HG03159 (cell line): ENCODE measurements around the gene MYPN.
"Not testable (repeated sequence)": the region's sequence is repeated elsewhere in the genome, so short reads cannot be mapped to it uniquely, and the experiment has no call there.

Source experiments
- ATAC-seq: cut with Tn5 transposase; IDR thresholded peaks from one replicate; pipeline ENCODE4 v1.9.1; 2021; ENCODE audit warnings: mild to moderate bottlenecking, moderate library complexity; ENCODE audit not compliant: unreplicated experiment

The MYPN gene, protein sequence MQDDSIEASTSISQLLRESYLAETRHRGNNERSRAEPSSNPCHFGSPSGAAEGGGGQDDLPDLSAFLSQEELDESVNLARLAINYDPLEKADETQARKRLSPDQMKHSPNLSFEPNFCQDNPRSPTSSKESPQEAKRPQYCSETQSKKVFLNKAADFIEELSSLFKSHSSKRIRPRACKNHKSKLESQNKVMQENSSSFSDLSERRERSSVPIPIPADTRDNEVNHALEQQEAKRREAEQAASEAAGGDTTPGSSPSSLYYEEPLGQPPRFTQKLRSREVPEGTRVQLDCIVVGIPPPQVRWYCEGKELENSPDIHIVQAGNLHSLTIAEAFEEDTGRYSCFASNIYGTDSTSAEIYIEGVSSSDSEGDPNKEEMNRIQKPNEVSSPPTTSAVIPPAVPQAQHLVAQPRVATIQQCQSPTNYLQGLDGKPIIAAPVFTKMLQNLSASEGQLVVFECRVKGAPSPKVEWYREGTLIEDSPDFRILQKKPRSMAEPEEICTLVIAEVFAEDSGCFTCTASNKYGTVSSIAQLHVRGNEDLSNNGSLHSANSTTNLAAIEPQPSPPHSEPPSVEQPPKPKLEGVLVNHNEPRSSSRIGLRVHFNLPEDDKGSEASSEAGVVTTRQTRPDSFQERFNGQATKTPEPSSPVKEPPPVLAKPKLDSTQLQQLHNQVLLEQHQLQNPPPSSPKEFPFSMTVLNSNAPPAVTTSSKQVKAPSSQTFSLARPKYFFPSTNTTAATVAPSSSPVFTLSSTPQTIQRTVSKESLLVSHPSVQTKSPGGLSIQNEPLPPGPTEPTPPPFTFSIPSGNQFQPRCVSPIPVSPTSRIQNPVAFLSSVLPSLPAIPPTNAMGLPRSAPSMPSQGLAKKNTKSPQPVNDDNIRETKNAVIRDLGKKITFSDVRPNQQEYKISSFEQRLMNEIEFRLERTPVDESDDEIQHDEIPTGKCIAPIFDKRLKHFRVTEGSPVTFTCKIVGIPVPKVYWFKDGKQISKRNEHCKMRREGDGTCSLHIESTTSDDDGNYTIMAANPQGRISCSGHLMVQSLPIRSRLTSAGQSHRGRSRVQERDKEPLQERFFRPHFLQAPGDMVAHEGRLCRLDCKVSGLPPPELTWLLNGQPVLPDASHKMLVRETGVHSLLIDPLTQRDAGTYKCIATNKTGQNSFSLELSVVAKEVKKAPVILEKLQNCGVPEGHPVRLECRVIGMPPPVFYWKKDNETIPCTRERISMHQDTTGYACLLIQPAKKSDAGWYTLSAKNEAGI (N-terminal part only)

DNA sequence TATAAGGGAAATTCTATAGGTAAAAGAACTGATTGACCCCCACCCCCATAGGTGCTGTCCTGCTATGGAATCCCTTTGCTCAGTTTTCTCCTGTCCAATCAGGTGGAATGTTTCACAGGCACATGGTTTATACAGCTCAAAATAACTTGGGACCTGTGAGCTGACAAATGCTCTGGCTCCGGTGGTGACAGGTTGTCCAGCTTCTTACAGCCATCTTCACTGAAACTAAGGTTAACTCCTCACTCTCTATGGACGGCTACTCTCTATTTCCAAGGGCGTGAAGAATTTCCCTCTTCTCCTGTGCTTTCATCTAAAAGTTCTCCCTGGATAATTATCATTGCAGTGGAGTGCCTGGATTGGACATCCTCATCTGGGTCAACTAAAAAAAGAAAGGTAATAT is at the start of gene MYPN:
Gene MYPN (plus strand): TSS at position 158 of the 400 bp plus-strand sequence. CDS start 11,951 bp downstream, outside the sequence.
- no peak for ATAC-seq

DNA sequence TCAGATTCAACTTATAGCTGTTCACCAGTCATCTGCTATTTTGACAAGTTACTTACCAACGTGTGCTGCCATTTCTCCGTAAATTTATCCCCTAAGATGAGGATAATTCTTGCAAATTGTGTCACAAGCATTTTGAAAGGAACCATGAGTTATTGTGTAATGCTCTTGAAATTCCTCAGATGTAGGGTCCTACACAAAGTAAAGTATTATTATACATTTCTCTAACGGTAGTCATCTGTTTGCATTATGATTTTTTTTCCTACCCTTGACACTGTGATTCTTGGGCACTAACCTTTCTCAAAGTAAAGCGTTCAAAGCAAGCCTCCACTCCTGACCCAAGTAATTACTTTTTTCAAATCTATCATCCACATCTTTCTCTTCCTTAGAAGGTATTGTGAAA is 42.3 kb upstream of the MYPN start:
- no peak for ATAC-seq

DNA sequence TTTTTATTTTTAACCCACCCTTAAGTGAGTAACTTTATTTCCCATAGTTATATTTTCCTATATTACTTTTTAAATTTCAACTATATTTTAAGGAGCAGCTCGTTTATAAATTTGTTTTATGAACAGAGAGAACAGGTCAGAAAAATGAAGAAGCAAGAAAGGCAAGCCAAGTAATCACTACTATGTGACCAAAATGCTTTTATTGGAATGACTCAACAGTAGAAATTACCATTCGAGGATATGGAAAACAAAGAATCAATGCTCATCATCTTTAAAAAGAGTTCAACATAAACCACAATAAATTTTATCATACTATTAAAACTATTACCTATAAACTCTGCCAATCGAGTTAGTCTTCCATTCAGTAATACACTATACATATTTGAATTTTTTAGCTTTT is 41.8 kb upstream of the MYPN start:
- ATAC-seq, result no peak

GRCh38 chr10:68073631-68074030 is 35.7 kb upstream of the MYPN start:
- no peak for ATAC-seq

DNA sequence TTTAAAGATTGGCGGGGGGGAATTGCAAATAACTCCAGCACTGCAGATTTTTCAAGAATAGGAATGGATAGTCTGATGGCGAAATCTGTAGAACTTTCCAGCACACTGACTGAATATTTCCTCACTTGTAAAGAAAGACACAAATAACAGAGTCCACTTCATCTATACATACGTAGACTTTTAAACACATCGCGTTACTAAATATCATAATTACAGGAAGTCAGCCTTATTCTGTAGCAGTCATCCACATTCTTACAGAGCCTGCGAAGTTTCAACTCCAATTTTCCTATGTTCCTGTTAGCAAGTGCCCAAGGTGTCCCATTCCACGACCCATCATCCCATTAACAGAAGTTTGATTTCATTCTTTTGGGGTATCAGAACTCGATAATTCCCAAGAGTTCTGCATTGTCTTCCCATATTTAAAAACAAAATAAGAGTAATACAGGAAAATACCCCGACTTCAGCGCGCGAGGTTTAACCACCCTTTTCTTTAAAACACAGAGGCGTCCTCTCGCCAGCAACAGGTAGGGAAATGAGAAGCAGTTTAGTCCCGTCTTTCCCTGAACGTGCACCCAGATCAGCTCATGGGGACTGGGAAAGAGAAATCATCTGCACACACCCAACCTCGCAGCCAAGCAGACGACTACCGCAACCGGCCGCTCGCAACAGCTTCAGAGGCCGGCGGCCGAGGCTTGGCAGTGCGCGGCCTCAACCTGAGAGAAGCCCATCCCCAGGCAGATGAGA is 35.1 kb upstream of the MYPN start:
- ATAC-seq, result no peak

GRCh38 chr10:68074775-68075549 is 34.3 kb upstream of the MYPN start, which contains the start of gene HERC4:
Gene HERC4, minus strand, starts transcription at chr10:68075283. Its CDS starts 2,175 bp downstream, at chr10:68073108.
- ATAC-seq, result peak; percentile 85

GRCh38 chr10:68075550-68076004 is 33.7 kb upstream of the MYPN start:
- no peak for ATAC-seq

DNA sequence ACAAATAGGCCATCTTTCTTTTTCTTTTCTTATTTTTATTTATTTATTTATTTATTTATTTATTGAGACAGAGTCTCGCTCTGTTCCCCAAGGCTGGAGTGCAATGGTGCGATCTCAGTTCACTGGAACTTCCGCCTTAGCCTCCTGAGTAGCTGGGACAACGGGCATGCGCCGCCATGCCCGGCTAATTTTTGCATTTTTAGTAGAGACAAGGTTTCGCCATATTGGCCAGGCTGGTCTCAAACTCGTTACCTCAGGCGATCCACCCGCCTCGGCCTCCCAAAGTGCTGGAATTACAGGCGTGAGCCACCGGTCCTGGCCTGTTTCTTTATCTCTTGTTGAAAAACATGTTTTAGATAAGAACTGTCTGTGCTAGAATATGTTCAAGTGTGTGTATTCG is 33.2 kb upstream of the MYPN start:
- not testable (repeated sequence) for ATAC-seq

DNA sequence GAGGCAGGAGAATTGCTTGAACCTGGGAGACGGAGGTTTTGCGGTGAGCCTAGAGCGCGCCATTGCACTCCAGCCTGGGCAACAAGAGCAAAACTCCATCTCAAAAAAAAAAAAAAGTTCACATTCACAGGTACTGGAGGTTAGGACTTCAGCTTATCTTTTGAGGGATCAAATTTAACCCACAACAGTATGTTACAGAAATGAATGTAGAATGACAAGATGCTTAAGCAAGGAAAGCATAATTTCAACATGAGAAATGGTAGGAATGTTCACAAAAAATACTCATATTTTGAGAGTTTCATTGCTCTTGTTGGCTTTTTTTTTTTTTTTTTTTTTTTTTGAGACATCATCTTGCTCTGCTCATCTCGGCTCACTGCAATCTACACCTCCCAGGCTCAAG is 32.3 kb upstream of the MYPN start:
- ATAC-seq, result no peak

GRCh38 chr10:68079434-68079833 is 29.9 kb upstream of the MYPN start:
- no peak for ATAC-seq

- no peak for ATAC-seq
Observed at GRCh38 chr10:68080853-68081431, 28.3 kb upstream of the MYPN start.

DNA sequence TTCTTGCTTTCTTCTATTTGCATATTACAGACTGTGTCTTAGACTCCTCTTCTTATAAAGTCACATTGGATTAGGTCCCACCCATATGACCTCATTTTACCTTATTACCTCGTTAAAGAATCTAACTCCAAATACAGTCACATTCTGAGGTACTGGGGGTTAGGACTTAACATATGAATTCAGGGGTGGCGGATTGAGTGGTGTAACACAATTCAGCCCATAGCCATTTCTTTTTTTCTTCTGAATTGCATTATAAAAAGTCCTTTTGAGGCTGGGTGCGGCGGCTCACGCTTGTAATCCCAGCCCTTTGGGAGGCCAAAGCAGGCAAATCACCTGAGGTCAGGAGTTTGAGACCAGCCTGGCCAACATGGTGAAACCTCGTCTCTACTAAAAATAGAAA is 27.4 kb upstream of the MYPN start:
- no peak for ATAC-seq

- no peak for ATAC-seq
Observed at GRCh38 chr10:68082872-68083271, 26.4 kb upstream of the MYPN start.

DNA sequence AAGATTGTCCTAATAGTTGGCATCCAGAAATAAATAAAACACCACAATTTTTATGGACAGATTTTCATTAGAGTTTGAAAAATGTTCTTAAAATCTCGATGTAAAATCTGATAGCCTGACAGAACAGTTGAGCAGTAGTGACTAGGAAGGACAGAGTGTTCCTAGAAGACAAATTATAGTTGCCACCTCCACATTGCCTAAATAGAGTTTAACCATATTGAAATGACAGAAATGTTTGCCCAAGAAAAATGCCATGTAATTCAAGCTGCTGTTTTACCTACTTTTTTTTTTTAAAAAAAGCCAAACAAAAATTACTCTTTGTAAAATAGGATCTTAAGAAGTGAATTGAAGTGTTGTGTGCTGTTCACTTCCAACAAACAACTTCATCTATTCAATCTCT is 25.3 kb upstream of the MYPN start:
- ATAC-seq, result no peak

DNA sequence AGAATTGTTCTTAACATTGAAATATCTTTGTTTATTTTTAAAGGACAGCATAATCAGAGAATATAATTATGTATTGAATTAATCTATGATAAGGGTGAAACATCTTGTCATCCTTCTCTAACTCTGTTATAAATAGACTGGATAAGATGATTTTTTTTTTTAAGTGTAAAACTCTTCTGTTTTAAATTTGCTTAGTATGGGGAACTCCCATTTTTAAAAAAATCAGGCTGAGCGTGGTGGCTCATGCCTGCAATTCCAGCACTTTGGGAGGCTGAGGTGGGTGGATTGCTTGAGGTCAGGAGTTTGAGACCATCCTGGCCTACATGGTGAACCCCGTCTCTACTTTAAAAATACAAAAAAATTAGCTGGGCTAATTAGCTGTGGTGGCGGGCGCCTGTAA is 24.8 kb upstream of the MYPN start:
- no peak for ATAC-seq

DNA sequence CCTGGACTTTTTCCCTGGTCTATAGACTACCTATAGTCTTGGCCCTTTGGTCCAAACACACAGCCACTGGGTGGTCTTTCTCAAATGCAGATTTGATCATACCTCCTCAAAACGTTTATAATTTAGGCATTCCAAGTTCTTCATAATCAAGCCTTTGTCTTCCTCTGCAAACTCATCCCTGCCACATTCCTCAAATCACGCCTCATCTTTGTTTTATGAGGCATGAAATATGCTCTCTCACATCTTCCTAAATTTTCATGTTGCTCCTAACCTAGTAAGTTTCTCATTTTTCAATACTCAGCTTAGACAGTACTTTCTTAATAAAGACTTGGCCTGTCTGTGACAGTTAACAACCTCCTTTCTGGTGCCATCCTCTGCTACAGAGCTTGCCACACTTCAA is 23.3 kb upstream of the MYPN start:
- ATAC-seq, result no peak

DNA sequence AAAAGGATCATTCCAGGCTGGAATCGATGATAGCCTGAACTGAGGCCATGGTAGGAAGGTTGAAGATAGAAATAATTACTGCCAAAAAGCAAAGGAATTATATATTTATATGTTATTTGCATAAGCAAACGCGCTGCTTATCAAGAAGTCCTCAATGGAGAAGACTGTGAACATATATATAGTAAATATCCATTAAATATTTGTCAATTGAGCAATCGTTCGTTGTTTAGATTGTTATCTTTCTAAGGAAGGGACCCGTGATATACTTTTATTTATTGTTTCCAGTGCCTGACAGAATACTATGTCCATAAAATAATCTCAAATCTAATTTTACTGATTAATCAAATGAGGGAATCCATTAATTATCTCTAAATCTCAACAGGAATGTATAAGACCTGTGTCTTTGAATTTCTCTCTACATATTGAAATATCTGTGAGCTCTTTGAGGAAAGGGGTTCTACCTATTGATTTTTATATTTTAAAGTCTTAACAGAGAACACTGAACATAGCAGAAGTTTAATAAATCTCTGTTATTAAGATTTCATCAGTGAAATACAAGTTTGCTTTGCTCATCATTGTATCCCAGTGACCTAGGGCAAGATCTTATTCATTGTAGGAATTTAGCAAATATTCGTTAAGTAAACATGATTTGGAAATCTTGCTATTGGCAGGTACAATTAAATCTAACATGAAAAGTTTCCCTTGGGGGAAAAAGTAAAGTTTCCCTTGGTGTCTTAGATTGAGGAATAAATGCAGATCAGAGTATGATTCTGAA is 22.2 kb upstream of the MYPN start:
- no peak for ATAC-seq

GRCh38 chr10:68087685-68088401 is 21.4 kb upstream of the MYPN start:
- no peak for ATAC-seq
